Hepatocyte (in vitro differentiated cells): ENCODE data around the gene LCP1.

Experiments used
- CTCF ChIP-seq: fragments of 200-600 bp; sonication (generic); IDR thresholded peaks from 2 replicates; pipeline ENCODE4 v1.5.1; 2016; ENCODE audit warnings: antibody characterized with exemption, mild to moderate bottlenecking; ENCODE audit not compliant: poor library complexity
- EZH2 ChIP-seq: fragments of 200-600 bp; sonication (generic); IDR thresholded peaks from 2 replicates; pipeline ENCODE4 v1.6.1; 2016; ENCODE audit warnings: antibody characterized with exemption, mild to moderate bottlenecking, borderline replicate concordance
- EZH2phosphoT487 ChIP-seq: fragments of 200-600 bp; sonication (generic); IDR thresholded peaks from one replicate; pipeline ENCODE4 v1.6.1; 2018; ENCODE audit warnings: antibody characterized with exemption, mild to moderate bottlenecking, low read depth, moderate library complexity; ENCODE audit not compliant: unreplicated experiment, severe bottlenecking

- TF ChIP-seq CTCF (no peak), EZH2phosphoT487 (no peak), EZH2 (no peak)
These were observed 102.2 kb downstream of the LCP1 start for GRCh38 chr13:46079770-46080169.
